ENCODE measurements around the gene SCML2. TPM values are rescaled to one million over a fixed set of nuclear protein-coding genes. Genes with fewer than 3 reads are reported as not detected.
A peak's percentile ranks its signal among the peaks of the same experiment; 100 is the strongest.

SCML2 gene
- polyA plus RNA-seq, 2 of the 4 experiments (the other 2 are of a cell fraction) = 8.0 to 13.9 TPM

- POLR2A ChIA-PET = no interaction called here
- FAIRE-seq (peak; percentile 97), ATAC-seq (no peak), DNase-seq (ENCODE audit: low read depth in 1 of 2, low spot score in 1 of 2) (no peak)
- Histone ChIP-seq H3K27ac (no peak overlapping the region), H3K9me3 (no peaks in the 10 kb centered on the region), H3K4me1 (no peaks in the 10 kb centered on the region), H3K4me2 (no peak overlapping the region), H3K4me3 (no peak overlapping the region)
- CTCF ChIA-PET = no interaction called here
- WGBS (ENCODE audit: missing lambda C conversion rate) = 100% methylated on average over 1 of the region's 1 CpG
- TF ChIP-seq HES2 (IDR thresholded peaks at IDR 0.05) = no peak
- TF ChIP-seq FOSB (CRISPR knock-in tag; IDR thresholded peaks at IDR 0.05) = no peak
- TF ChIP-seq HDAC2 (IDR thresholded peaks at IDR 0.05) = no peak
- TF ChIP-seq PHF8 (IDR thresholded peaks at IDR 0.05; ENCODE audit: borderline replicate concordance, low read depth) = no peak
Observed at GRCh38 chrX:18272222-18272621, 82.3 kb downstream of the SCML2 start.

GRCh38 chrX:18271725-18272124 is 82.8 kb downstream of the SCML2 start:
- H3K27ac ChIP-seq = no peak overlapping the region
- 100% methylated on average over 1 of the region's 1 CpG for WGBS (ENCODE audit: missing lambda C conversion rate)
- ATAC-seq (no peak), FAIRE-seq (no peak), DNase-seq (ENCODE audit: low read depth in 1 of 2, low spot score in 1 of 2) (no peak)
- TF ChIP-seq SREBF2 (IDR thresholded peaks at IDR 0.05) = no peak
- no peak for TF ChIP-seq CTCF (IDR thresholded peaks at IDR 0.05)
- no peak for TF ChIP-seq HDAC2 (IDR thresholded peaks at IDR 0.05)
- no peak for TF ChIP-seq KDM5A (IDR thresholded peaks at IDR 0.05)
- TF ChIP-seq RCOR1 (IDR thresholded peaks at IDR 0.05; ENCODE audit: low read depth, low read length) = no peak
- no peak for TF ChIP-seq CHD2 (IDR thresholded peaks at IDR 0.05; ENCODE audit: low read length, partially characterized antibody)
- no peak for TF ChIP-seq HOXB13 (CRISPR knock-in tag; IDR thresholded peaks at IDR 0.05; ENCODE audit: low read depth)
- no peak for TF ChIP-seq E2F6 (IDR thresholded peaks at IDR 0.05; ENCODE audit: borderline replicate concordance, low read depth)
- no peak for TF ChIP-seq SMC3 (IDR thresholded peaks at IDR 0.05)
- H3K4me2 ChIP-seq = no peak overlapping the region
- CTCF ChIA-PET = no interaction called here
- no peaks in the 10 kb centered on the region for H3K4me1 ChIP-seq
- POLR2A ChIA-PET = no interaction called here
- H3K4me3 ChIP-seq = no peak overlapping the region
- no peaks in the 10 kb centered on the region for H3K9me3 ChIP-seq

- Histone ChIP-seq H3K9me3 (no peaks in the 10 kb centered on the region), H3K27ac (no peak overlapping the region), H3K4me3 (no peak overlapping the region), H3K4me1 (no peaks in the 10 kb centered on the region), H3K4me2 (no peak overlapping the region)
- CTCF ChIA-PET = no interaction called here
- WGBS (ENCODE audit: missing lambda C conversion rate) = 94% methylated on average over 2 of the region's 2 CpGs
- FAIRE-seq (no peak), DNase-seq (ENCODE audit: low read depth in 1 of 2, low spot score in 1 of 2) (no peak), ATAC-seq (no peak)
- TF ChIP-seq NFE2L2 (conservative IDR thresholded peaks at IDR 0.05; ENCODE audit: low read length) (no peak), ATOH8 (CRISPR knock-in tag; IDR thresholded peaks at IDR 0.05; ENCODE audit: low read depth) (no peak), ZSCAN20 (CRISPR knock-in tag; IDR thresholded peaks at IDR 0.05) (no peak), GATA3 (IDR thresholded peaks at IDR 0.05; ENCODE audit: borderline replicate concordance) (no peak), MAFK (IDR thresholded peaks at IDR 0.05; ENCODE audit: partially characterized antibody) (no peak), HOXB13 (CRISPR knock-in tag; IDR thresholded peaks at IDR 0.05; ENCODE audit: low read depth) (no peak), NR3C1 (IDR thresholded peaks at IDR 0.05) (no peak), EHMT2 (IDR thresholded peaks at IDR 0.05; ENCODE audit: low read depth) (no peak), CEBPB (IDR thresholded peaks at IDR 0.05) (no peak)
- POLR2A ChIA-PET = no interaction called here
Observed at GRCh38 chrX:18271309-18271708, 83.2 kb downstream of the SCML2 start.

Data from A549 (cell line).